Measurements from ENCODE around the gene ZPBP. TPM values are rescaled to one million over a fixed set of nuclear protein-coding genes. Genes with fewer than 3 reads are reported as not detected.

ZPBP gene
- total RNA-seq, 1 donor from 2014 or later: not detected

Other genes with a start within 250 kb of the ZPBP start
- gene IKZF1, start 211.5 kb upstream of the ZPBP start, total RNA-seq: 2.2 TPM